HFFc6 (cell line): ENCODE data around the gene THRA. TPM values are rescaled to one million over a fixed set of nuclear protein-coding genes. Genes with fewer than 3 reads are reported as not detected.

Experiments used
- DNase-seq: peaks from one replicate; pipeline ENCODE4 v3.0.0-alpha.2; 2018
- H3K27ac Mint-ChIP-seq: 2 replicates; pipeline ENCODE4 v1.8.0; 2020; ENCODE audit warnings: mild to moderate bottlenecking, mixed read lengths
- H3K27me3 Mint-ChIP-seq: 2 replicates; pipeline ENCODE4 v1.8.0; 2021; ENCODE audit warnings: mild to moderate bottlenecking, moderate library complexity, mixed read lengths; ENCODE audit not compliant: insufficient read depth
- H3K36me3 Mint-ChIP-seq: 2 replicates; pipeline ENCODE4 v1.8.0; 2021; ENCODE audit warnings: low read depth, mixed read lengths
- H3K4me1 Mint-ChIP-seq: 2 replicates; pipeline ENCODE4 v1.8.0; 2020; ENCODE audit warnings: low read depth, mixed read lengths
- H3K4me3 Mint-ChIP-seq: 2 replicates; pipeline ENCODE4 v1.8.0; 2020; ENCODE audit warnings: mild to moderate bottlenecking, moderate library complexity, mixed read lengths
- H3K9me3 Mint-ChIP-seq: 2 replicates; pipeline ENCODE4 v1.8.0; 2020; ENCODE audit warnings: mild to moderate bottlenecking, mixed read lengths
- total RNA-seq, 6 experiments: library from RNA; stranded (reverse); fragmentation: NEBNext Ultra II Directional; extraction: Animal tissue kit (Norgen Biotek cat#: 25700); gene quantifications; 2 replicates in 1 of 6; 3 replicates in 5 of 6; pipeline ENCODE4 v1.2.3, GENCODE V29; 2021
- TF ChIP-seq, protein P1 (sequence below): fragments of 200-600 bp; sonication (generic); IDR thresholded peaks from 2 replicates; pipeline ENCODE4 v1.5.0; 2021; ENCODE audit warnings: antibody characterized with exemption, mild to moderate bottlenecking

Gene THRA
- total RNA-seq, 6 experiments from 2014 or later: 29.3 to 33.7 (median 30.7) TPM

DNA sequence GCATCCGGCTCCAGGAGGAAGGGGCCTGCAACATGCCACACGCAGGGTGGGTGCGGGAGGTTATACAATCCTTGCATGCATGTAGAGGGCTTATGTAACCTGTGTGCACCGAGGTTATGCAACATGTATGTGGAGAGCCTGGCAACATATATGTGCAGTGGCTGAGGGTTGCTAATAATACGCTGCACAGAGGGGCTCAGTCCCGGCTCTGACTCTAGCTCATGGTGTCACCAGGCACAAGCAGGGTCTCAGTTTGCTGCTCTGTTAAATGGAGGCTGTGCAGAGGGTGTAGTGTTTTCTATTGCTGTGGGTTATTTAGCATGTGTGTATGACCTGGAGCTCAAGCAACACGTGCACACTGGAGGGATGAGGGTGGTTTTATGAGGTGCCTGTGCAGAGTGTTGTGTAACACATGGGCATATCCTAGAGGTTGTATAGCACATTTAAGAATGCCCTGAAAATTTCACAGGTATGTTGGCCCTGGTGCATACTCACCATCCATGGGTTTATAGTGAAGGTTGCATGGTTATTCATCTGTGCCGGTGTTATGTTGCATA is 13.3 kb downstream of the THRA start:
- H3K27me3 Mint-ChIP-seq: no peaks in the 10 kb centered on the region; the same call in none of the 2 replicates
- no peaks in the 10 kb centered on the region for H3K9me3 Mint-ChIP-seq
- H3K36me3 Mint-ChIP-seq: peaks cover 8% of the 10 kb centered on the region
- H3K4me3 Mint-ChIP-seq: no peak overlapping the region
- no peak for DNase-seq
- TF ChIP-seq, protein P1, sequence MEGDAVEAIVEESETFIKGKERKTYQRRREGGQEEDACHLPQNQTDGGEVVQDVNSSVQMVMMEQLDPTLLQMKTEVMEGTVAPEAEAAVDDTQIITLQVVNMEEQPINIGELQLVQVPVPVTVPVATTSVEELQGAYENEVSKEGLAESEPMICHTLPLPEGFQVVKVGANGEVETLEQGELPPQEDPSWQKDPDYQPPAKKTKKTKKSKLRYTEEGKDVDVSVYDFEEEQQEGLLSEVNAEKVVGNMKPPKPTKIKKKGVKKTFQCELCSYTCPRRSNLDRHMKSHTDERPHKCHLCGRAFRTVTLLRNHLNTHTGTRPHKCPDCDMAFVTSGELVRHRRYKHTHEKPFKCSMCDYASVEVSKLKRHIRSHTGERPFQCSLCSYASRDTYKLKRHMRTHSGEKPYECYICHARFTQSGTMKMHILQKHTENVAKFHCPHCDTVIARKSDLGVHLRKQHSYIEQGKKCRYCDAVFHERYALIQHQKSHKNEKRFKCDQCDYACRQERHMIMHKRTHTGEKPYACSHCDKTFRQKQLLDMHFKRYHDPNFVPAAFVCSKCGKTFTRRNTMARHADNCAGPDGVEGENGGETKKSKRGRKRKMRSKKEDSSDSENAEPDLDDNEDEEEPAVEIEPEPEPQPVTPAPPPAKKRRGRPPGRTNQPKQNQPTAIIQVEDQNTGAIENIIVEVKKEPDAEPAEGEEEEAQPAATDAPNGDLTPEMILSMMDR: no peak
- peak overlapping the region; percentile 75; the same call in 1 of the 2 replicates for H3K27ac Mint-ChIP-seq
- H3K4me1 Mint-ChIP-seq: peaks cover 32% of the 10 kb centered on the region

DNA sequence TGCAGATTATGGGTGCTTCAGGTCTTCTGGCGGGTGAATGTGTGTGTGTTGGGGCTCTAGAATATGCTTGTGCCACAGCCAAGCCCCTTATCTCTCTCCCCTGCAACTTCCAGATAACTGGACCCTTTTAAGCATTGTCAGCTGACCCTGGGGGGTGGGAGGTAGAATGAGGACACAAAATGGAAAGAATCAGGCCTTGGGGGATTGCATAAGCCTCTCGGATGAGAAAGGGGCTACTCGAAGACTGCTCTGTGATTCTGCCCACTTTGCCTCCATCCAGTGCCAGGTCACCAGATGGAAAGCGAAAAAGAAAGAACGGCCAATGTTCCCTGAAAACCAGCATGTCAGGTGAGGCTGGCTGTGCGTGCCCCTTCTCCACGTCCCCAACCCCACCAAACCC is 13.8 kb downstream of the THRA start:
- Mint-ChIP-seq H3K4me1 (peaks cover 32% of the 10 kb centered on the region), H3K4me3 (no peak overlapping the region), H3K27me3 (no peaks in the 10 kb centered on the region; the same call in none of the 2 replicates), H3K27ac (no peak overlapping the region), H3K9me3 (no peaks in the 10 kb centered on the region), H3K36me3 (peaks cover 9% of the 10 kb centered on the region)
- TF ChIP-seq, protein P1: no peak
- DNase-seq: no peak

DNA sequence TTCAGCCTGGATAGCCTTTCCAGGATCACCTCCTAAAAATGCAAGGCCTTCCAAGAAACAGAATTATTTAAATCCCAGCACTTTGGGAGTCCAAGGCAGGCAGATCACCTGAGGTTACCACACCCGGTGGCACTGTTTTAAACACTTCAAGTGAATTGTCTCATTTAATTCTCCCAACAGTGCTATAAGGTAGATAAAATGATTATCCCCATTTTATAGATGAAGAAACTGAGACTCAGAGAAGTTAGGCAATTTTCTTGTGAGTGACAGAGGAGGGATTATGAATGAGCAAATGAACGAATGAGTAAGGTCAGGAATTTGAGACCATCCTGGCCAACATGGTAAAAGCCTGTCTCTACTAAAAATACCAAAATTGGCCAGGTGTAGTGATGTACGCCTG is 16.8 kb downstream of the THRA start:
- Mint-ChIP-seq H3K36me3 (peaks cover 18% of the 10 kb centered on the region), H3K27ac (no peak overlapping the region), H3K4me3 (no peak overlapping the region), H3K4me1 (peaks cover 23% of the 10 kb centered on the region), H3K9me3 (no peaks in the 10 kb centered on the region), H3K27me3 (peaks cover 2% of the 10 kb centered on the region)
- DNase-seq: no peak
- TF ChIP-seq, protein P1: no peak

DNA sequence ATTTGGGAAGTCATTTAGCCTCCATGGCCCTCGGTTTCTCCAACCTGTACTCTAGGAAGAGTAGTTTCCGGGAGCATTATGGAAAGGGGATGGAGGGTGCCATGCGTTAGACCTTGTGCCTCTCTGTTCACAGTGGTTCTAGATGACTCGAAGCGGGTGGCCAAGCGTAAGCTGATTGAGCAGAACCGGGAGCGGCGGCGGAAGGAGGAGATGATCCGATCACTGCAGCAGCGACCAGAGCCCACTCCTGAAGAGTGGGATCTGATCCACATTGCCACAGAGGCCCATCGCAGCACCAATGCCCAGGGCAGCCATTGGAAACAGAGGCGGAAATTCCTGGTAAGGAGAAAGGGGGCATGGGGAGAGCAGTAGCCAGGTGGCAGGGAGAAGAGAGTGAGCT is 21.7 kb downstream of the THRA start:
- Mint-ChIP-seq H3K27me3 (peaks cover 3% of the 10 kb centered on the region), H3K27ac (no peak overlapping the region), H3K4me3 (no peak overlapping the region), H3K4me1 (no peaks in the 10 kb centered on the region), H3K9me3 (no peaks in the 10 kb centered on the region), H3K36me3 (peaks cover 20% of the 10 kb centered on the region; the same call in 1 of the 2 replicates)
- no peak for DNase-seq
- TF ChIP-seq, protein P1: no peak

DNA sequence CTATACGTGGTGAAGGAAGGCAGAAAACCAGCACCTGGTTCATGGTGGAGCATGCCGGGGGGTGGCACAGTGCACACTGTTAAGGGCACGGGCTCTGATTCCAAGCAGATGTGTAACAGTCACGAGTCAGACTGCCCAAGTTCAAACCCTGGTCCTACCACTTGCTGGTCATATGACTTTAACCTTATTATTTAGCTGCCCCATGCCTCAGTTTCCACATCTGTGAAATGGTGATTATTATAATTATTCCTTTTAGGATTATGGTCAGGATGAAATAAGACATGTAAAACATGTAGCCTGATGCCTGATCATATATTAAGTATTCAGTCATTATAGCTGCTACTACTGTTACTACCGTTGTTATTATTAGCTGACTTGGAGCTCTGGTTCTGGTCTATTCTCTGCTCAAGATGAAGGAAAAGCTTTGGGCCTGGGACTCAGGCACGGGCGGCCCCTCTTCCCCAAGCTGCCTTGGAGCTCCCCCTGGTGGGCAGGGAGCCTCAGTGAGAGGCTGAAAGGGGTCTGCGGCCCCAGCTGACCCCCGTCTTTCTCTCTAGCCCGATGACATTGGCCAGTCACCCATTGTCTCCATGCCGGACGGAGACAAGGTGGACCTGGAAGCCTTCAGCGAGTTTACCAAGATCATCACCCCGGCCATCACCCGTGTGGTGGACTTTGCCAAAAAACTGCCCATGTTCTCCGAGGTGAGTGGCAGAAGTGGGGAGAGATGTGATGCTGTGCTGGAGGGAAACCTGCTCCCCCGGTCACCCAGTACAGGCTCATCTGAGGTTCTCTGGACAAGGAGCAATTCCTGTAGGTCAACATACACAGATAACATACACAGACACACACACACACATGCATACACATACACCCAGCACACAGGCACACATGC is 23.6 kb downstream of the THRA start:
- H3K36me3 Mint-ChIP-seq: peaks cover 16% of the 10 kb centered on the region; the same call in 1 of the 2 replicates
- H3K4me1 Mint-ChIP-seq: no peaks in the 10 kb centered on the region
- H3K9me3 Mint-ChIP-seq: no peaks in the 10 kb centered on the region
- TF ChIP-seq, protein P1: peak; percentile 86
- no peak for DNase-seq
- peaks cover 3% of the 10 kb centered on the region for H3K27me3 Mint-ChIP-seq
- no peak overlapping the region; the same call in 1 of the 2 replicates for H3K27ac Mint-ChIP-seq
- no peak overlapping the region for H3K4me3 Mint-ChIP-seq
